GM12878 (cell line): ENCODE measurements around the gene SIK2. TPM values are rescaled to one million over a fixed set of nuclear protein-coding genes. Genes with fewer than 3 reads are reported as not detected.

Experiments used
- ATAC-seq: fragments of 200-7000 bp; cut with Tn5 transposase; 3 replicates; pipeline ENCODE4 v1.9.1; 2020; ENCODE audit warnings: mild to moderate bottlenecking, moderate library complexity
- BruUV-seq: library from RNA; stranded (reverse); fragments of 400-500 nt; replicated peaks from 2 replicates; lab custom pipeline; 2021; lab: Mats Ljungman, UMichigan
- CTCF ChIA-PET: fragments of 300-600 bp; sonication (Branson Sonifier 250); formaldehyde crosslinking; extraction: SDS; loops from one replicate; lab custom pipeline; 2021; ENCODE audit warnings: inconsistent platforms; lab: Yijun Ruan, JAX
- POLR2A ChIA-PET: fragments of 350-600 bp; formaldehyde crosslinking; extraction: SDS; loops from one replicate; lab custom pipeline; 2021; ENCODE audit warnings: inconsistent platforms; lab: Charles Lee
- RAD21 ChIA-PET: fragments of 300-600 bp; sonication (Branson Sonifier 250); formaldehyde crosslinking; loops from one replicate; lab custom pipeline; 2023; ENCODE audit warnings: antibody characterized with exemption; ENCODE audit not compliant: unreplicated experiment; lab: Charles Lee
- SMC1A ChIA-PET: fragments of 300-600 bp; sonication (Branson Sonifier 250); formaldehyde crosslinking; loops from one replicate; lab custom pipeline; 2023; ENCODE audit not compliant: unreplicated experiment, uncharacterized antibody; lab: Charles Lee
- DNase-seq: peaks from one replicate; pipeline ENCODE4 v3.0.0-alpha.2; 2011; ENCODE audit warnings: low read depth, low spot score
- FAIRE-seq: peaks from 3 replicates; lab custom pipeline; 2011; peaks lifted over from hg19 to GRCh38; lab: Jason Lieb, UNC
- H2AFZ ChIP-seq: 2 replicates; pipeline ENCODE4 v1.6.0; 2011; ENCODE audit warnings: low read depth, low read length, control low read depth; ENCODE audit not compliant: control insufficient read depth
- H3K27ac ChIP-seq: 2 replicates; pipeline ENCODE4 v1.5.1; 2011; ENCODE audit warnings: control low read depth; ENCODE audit not compliant: control insufficient read depth, insufficient read depth
- H3K27me3 ChIP-seq, 2 experiments: replicated peaks in 1 of 2; 2 replicates each; pipeline versions ENCODE4 v1.6.0 to v1.6.1; 2011; ENCODE audit warnings: low read length in 1 of 2; ENCODE audit not compliant: control insufficient read depth in 2 of 2, insufficient read depth in 2 of 2
- H3K36me3 ChIP-seq, 2 experiments: 2 replicates each; pipeline ENCODE4 v1.5.1; 2011; ENCODE audit warnings: low read length in 1 of 2; ENCODE audit not compliant: control insufficient read depth in 2 of 2, insufficient read depth in 2 of 2
- H3K4me1 ChIP-seq: 2 replicates; pipeline ENCODE4 v1.6.1; 2011; ENCODE audit warnings: mild to moderate bottlenecking, low read length, moderate library complexity, mixed read lengths; ENCODE audit not compliant: control insufficient read depth, insufficient read depth
- H3K4me2 ChIP-seq: 2 replicates; pipeline ENCODE4 v1.6.0; 2011; ENCODE audit warnings: control low read depth; ENCODE audit not compliant: control insufficient read depth, insufficient read depth
- H3K4me3 ChIP-seq: fragments of 200-600 bp; sonication (generic); 2 replicates; pipeline ENCODE4 v1.5.1; 2016
- H3K79me2 ChIP-seq: 2 replicates; pipeline ENCODE4 v1.6.0; 2011; ENCODE audit warnings: low read length; ENCODE audit not compliant: control insufficient read depth, insufficient read depth
- H3K9ac ChIP-seq: 2 replicates; pipeline ENCODE4 v1.8.0; 2011; ENCODE audit warnings: low read length, control low read depth, mixed read lengths; ENCODE audit not compliant: control insufficient read depth, insufficient read depth
- H3K9me3 ChIP-seq: replicated peaks from 3 replicates; pipeline ENCODE4 v1.5.1; 2011; ENCODE audit warnings: mild to moderate bottlenecking, low read length; ENCODE audit not compliant: control insufficient read depth, insufficient read depth
- H4K20me1 ChIP-seq: 2 replicates; pipeline ENCODE4 v1.6.0; 2011; ENCODE audit not compliant: control insufficient read depth, insufficient read depth
- CBFB ChIP-seq: IDR thresholded peaks from 2 replicates; pipeline ENCODE4 v1.6.1; 2016; ENCODE audit warnings: antibody characterized with exemption, low read depth
- FOXK2 ChIP-seq: fragments of 450-650 bp; IDR thresholded peaks from 2 replicates; pipeline ENCODE4 v1.6.1; 2017; ENCODE audit warnings: mild to moderate bottlenecking, moderate library complexity
- HDAC6 ChIP-seq: fragments of 200-600 bp; sonication (generic); IDR thresholded peaks from one replicate; pipeline ENCODE4 v1.8.0; 2017; ENCODE audit warnings: antibody characterized with exemption; ENCODE audit not compliant: unreplicated experiment
- KDM1A ChIP-seq: fragments of 200-600 bp; sonication (generic); IDR thresholded peaks from 2 replicates; pipeline ENCODE4 v1.6.1; 2016; ENCODE audit warnings: borderline replicate concordance
- MTA2 ChIP-seq: fragments of 450-650 bp; IDR thresholded peaks from 2 replicates; pipeline ENCODE4 v1.6.1; 2016; ENCODE audit warnings: low read depth, mild to moderate bottlenecking, moderate library complexity
- MYC ChIP-seq: IDR thresholded peaks from 2 replicates; pipeline ENCODE4 v1.6.1; 2011; ENCODE audit warnings: mild to moderate bottlenecking, low read length, moderate library complexity, inconsistent platforms; ENCODE audit not compliant: insufficient read depth, insufficient replicate concordance, insufficient read length, severe bottlenecking
- PAX5 ChIP-seq: IDR thresholded peaks from 2 replicates; pipeline ENCODE4 v1.6.1; 2011; ENCODE audit warnings: low read depth, low read length, borderline replicate concordance
- POU2F2 ChIP-seq: IDR thresholded peaks from 3 replicates; pipeline ENCODE4 v1.6.1; 2011; ENCODE audit warnings: low read depth, mild to moderate bottlenecking, low read length, borderline replicate concordance
- STAT1 ChIP-seq: fragments of 450-650 bp; conservative IDR thresholded peaks from 2 replicates; pipeline ENCODE4 v1.6.1; 2014; ENCODE audit warnings: antibody characterized with exemption, mild to moderate bottlenecking
- WGBS: methylation state at CpG from one replicate; pipeline ENCODE4 v1.1.6; 2016; ENCODE audit warnings: low lambda C conversion rate; ENCODE audit not compliant: insufficient replicate concordance, insufficient coverage; ENCODE audit errors: missing lambda C conversion rate; 5-methylcytosine and 5-hydroxymethylcytosine counted together
- in situ Hi-C: fragments of 300-500 bp; cut with MboI; formaldehyde crosslinking; loops from 9 replicates; pipeline ENCODE4 v1.14.3; 2018; ENCODE audit warnings: mixed read lengths
- intact Hi-C: fragments of 100-400 bp; cut with micrococcal nuclease; formaldehyde crosslinking; loops from one replicate; pipeline ENCODE4 v1.14.2; 2022; ENCODE audit not compliant: unreplicated experiment
- polyA plus RNA-seq, 11 experiments: library from polyadenylated mRNA; depleted of rRNA in 4 of 11; unstranded in 6 of 11; stranded (reverse) in 5 of 11; fragments of >200 nt; fragmentation: Nextera tagmentation in 4 of 11; fragmentation: Illumina TruSeq in 1 of 11; extraction: Ambion mirVana in 4 of 11; extraction: Trizol in 1 of 11; gene quantifications; 1 replicate in 1 of 11; 2 replicates in 10 of 11; pipeline versions ENCODE4 v1.2.1 to v1.2.3, GENCODE V29; 2011 to 2016; ENCODE audit warnings: inconsistent platforms in 2 of 11, missing spikeins in 2 of 11, low read depth in 1 of 11
- total RNA-seq, 4 experiments: library from RNA; depleted of rRNA in 3 of 4; stranded (reverse); fragments of >200 nt in 3 of 4; fragmentation: Illumina TruSeq in 1 of 4; extraction: Trizol in 1 of 4; gene quantifications; 2 replicates each; pipeline versions ENCODE4 v1.2.1 to v1.2.3, GENCODE V29; 2013 to 2021
- TF ChIP-seq, protein P1 (sequence below): fragments of 150-350 bp; IDR thresholded peaks from 2 replicates; pipeline ENCODE4 v1.6.1; 2014; ENCODE audit warnings: mild to moderate bottlenecking, low read depth, low read length
- TF ChIP-seq, protein P2 (sequence below): fragments of 150-350 bp; IDR thresholded peaks from 2 replicates; pipeline ENCODE4 v1.6.1; 2016; ENCODE audit warnings: low read depth, low read length
- TF ChIP-seq, protein P3 (sequence below): IDR thresholded peaks from 2 replicates; pipeline ENCODE4 v1.6.1; 2011; ENCODE audit warnings: low read depth, low read length, improper control_type of control experiment, borderline replicate concordance

SIK2 gene
- total and polyA plus RNA-seq, 10 of the 15 experiments (the other 5 are each of a cell fraction or from before 2014, with no cell fraction given) = 0.97 to 14.2 (median 4.5) TPM

DNA sequence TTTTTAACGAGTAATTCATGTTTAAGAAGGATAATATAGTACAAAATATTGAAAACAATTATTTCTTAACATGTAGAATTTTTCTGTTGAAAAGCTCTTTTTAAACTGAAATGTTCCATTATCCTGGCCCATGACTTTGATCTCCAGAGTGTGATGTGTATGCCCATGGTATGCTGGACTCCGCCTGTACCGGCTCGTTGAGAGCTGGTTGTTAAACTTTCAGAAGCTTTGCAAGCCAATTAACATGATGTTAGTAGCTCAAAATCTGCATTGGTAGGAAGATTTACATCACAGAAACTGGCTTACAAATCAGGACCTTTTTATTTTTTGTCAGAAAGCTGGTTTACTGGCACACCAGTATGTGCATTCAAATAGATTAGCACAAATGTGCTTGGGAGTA lies 15.0 kb downstream of the SIK2 start:
- Histone ChIP-seq H2AFZ (no peak overlapping the region), H3K27ac (no peak overlapping the region), H4K20me1 (no peaks in the 10 kb centered on the region), H3K4me1 (no peaks in the 10 kb centered on the region), H3K79me2 (no peaks in the 10 kb centered on the region), H3K4me2 (no peak overlapping the region), H3K9ac (no peak overlapping the region), H3K27me3 (no peaks in the 10 kb centered on the region), H3K4me3 (no peak overlapping the region), H3K36me3 (peaks cover 0 to 12% of the 10 kb centered on the region in 2 experiments), H3K9me3 (no peaks in the 10 kb centered on the region; the same call in 1 of the 3 replicates)
- BruUV-seq = no TSS peak
- ChIA-PET SMC1A (interaction anchor here (0.7 to 1.5 kb wide), 4 partner anchors 11 to 21 kb away, joined by 3 to 6 read pairs (median 3); no protein-coding TSS in a partner anchor), CTCF (interaction anchor here (0.7 to 1.6 kb wide), 3 partner anchors 13 to 161 kb away, joined by 3 to 7 read pairs (median 5); no protein-coding TSS in a partner anchor), POLR2A (no interaction called here), RAD21 (interaction anchor here (0.6 kb wide), 1 partner anchor 255 kb away, joined by 3 read pairs; no protein-coding TSS in a partner anchor)
- DNase-seq (no peak), ATAC-seq (no peak), FAIRE-seq (no peak)
- in situ Hi-C loops (no loop called here), intact Hi-C loops (no loop called here)
- TF ChIP-seq MTA2 (no peak), PAX5 (no peak), FOXK2 (no peak), CBFB (no peak), POU2F2 (no peak), STAT1 (no peak), KDM1A (no peak), HDAC6 (no peak), MYC (no peak)
- TF ChIP-seq, protein P1, sequence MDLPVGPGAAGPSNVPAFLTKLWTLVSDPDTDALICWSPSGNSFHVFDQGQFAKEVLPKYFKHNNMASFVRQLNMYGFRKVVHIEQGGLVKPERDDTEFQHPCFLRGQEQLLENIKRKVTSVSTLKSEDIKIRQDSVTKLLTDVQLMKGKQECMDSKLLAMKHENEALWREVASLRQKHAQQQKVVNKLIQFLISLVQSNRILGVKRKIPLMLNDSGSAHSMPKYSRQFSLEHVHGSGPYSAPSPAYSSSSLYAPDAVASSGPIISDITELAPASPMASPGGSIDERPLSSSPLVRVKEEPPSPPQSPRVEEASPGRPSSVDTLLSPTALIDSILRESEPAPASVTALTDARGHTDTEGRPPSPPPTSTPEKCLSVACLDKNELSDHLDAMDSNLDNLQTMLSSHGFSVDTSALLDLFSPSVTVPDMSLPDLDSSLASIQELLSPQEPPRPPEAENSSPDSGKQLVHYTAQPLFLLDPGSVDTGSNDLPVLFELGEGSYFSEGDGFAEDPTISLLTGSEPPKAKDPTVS = no peak
- TF ChIP-seq, protein P2, sequence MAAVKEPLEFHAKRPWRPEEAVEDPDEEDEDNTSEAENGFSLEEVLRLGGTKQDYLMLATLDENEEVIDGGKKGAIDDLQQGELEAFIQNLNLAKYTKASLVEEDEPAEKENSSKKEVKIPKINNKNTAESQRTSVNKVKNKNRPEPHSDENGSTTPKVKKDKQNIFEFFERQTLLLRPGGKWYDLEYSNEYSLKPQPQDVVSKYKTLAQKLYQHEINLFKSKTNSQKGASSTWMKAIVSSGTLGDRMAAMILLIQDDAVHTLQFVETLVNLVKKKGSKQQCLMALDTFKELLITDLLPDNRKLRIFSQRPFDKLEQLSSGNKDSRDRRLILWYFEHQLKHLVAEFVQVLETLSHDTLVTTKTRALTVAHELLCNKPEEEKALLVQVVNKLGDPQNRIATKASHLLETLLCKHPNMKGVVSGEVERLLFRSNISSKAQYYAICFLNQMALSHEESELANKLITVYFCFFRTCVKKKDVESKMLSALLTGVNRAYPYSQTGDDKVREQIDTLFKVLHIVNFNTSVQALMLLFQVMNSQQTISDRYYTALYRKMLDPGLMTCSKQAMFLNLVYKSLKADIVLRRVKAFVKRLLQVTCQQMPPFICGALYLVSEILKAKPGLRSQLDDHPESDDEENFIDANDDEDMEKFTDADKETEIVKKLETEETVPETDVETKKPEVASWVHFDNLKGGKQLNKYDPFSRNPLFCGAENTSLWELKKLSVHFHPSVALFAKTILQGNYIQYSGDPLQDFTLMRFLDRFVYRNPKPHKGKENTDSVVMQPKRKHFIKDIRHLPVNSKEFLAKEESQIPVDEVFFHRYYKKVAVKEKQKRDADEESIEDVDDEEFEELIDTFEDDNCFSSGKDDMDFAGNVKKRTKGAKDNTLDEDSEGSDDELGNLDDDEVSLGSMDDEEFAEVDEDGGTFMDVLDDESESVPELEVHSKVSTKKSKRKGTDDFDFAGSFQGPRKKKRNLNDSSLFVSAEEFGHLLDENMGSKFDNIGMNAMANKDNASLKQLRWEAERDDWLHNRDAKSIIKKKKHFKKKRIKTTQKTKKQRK = no peak
- TF ChIP-seq, protein P3, sequence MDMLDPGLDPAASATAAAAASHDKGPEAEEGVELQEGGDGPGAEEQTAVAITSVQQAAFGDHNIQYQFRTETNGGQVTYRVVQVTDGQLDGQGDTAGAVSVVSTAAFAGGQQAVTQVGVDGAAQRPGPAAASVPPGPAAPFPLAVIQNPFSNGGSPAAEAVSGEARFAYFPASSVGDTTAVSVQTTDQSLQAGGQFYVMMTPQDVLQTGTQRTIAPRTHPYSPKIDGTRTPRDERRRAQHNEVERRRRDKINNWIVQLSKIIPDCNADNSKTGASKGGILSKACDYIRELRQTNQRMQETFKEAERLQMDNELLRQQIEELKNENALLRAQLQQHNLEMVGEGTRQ = no peak
- 98% methylated on average over 4 of the region's 4 CpGs for WGBS
